ENCODE results near the gene UBE2S. TPM values are rescaled to one million over a fixed set of nuclear protein-coding genes. Genes with fewer than 3 reads are reported as not detected.
"Not testable (repeated sequence)": the region's sequence is repeated elsewhere in the genome, so short reads cannot be mapped to it uniquely, and the experiment has no call there.

The UBE2S gene
- 10 to 100 TPM; 21.5 to 86.6 (median 37.8) TPM for total RNA-seq

GRCh38 chr19:55407550-55407799, at the start of gene UBE2S:
Gene UBE2S (minus strand): TSS chr19:55407788. CDS start chr19:55407589, 199 bp downstream.
- peaks cover 17% of the 10 kb centered on the region in 2 donors for H3K4me1 ChIP-seq (replicated peaks in 1 of 2)
- peak within 1 kb of the TSS; percentile 72 to 91 (median 75) for H3K4me3 ChIP-seq
- in situ Hi-C loops (cut with MboI; ENCODE audit: low pct_unique_long_range_greater_than_20kb in 2 of 9, low sequenced_read_pairs in 9 of 9, unreplicated experiment in 9 of 9): loop anchor here in 5 of 9 experiments (25.0 kb wide), 1 partner anchor 270 kb away; the partner anchor contains the start of gene TNNT1 (in 5 of the 5)
- not testable (repeated sequence) for ATAC-seq (replicated peaks in 6 of 8)
- WGBS, 10 experiments: no CpG with 5 or more reads among the region's 36 CpGs
- peak within 1 kb of the TSS; percentile 97 to 99 for H3K27ac ChIP-seq

- in situ Hi-C loops (cut with MboI; ENCODE audit: low pct_unique_long_range_greater_than_20kb in 2 of 9, low sequenced_read_pairs in 9 of 9, unreplicated experiment in 9 of 9): no loop called here
- ATAC-seq (replicated peaks in 6 of 8): no peak
- Histone ChIP-seq H3K4me3 (no peak overlapping the region), H3K27ac (no peak overlapping the region), H3K4me1 (replicated peaks in 1 of 2) (peaks cover 22 to 30% of the 10 kb centered on the region in 2 donors)
- 84 to 94% methylated on average over 4 to 10 of the region's 14 CpGs; no CpG with 5 or more reads in 8 of the 10 experiments for WGBS, 10 experiments
Observed at GRCh38 chr19:55456347-55456746, 48.8 kb upstream of the UBE2S start.

- H3K4me3 ChIP-seq: no peak overlapping the region
- H3K27ac ChIP-seq: no peak overlapping the region
- peaks cover 21 to 29% of the 10 kb centered on the region in 2 donors for H3K4me1 ChIP-seq (replicated peaks in 1 of 2)
- no peak for ATAC-seq (replicated peaks in 6 of 8)
- 92% methylated on average over 2 of the region's 11 CpGs; no CpG with 5 or more reads in 9 of the 10 experiments for WGBS, 10 experiments
- in situ Hi-C loops (cut with MboI; ENCODE audit: low pct_unique_long_range_greater_than_20kb in 2 of 9, low sequenced_read_pairs in 9 of 9, unreplicated experiment in 9 of 9): no loop called here
Observed at GRCh38 chr19:55455576-55456235, 48.1 kb upstream of the UBE2S start.

- H3K4me3 ChIP-seq: no peak overlapping the region
Observed at GRCh38 chr19:55454787-55455243, 47.2 kb upstream of the UBE2S start.

GRCh38 chr19:55453511-55454260, 46.1 kb upstream of the UBE2S start:
- no peak overlapping the region for H3K27ac ChIP-seq
- in situ Hi-C loops (cut with MboI; ENCODE audit: low pct_unique_long_range_greater_than_20kb in 2 of 9, low sequenced_read_pairs in 9 of 9, unreplicated experiment in 9 of 9): no loop called here
- no peak overlapping the region for H3K4me3 ChIP-seq
- 75 to 100% (median 92%) methylated on average over 3 to 6 of the region's 12 CpGs; no CpG with 5 or more reads in 1 of the 10 experiments for WGBS, 10 experiments
- no peak for ATAC-seq (replicated peaks in 6 of 8)
- H3K4me1 ChIP-seq (replicated peaks in 1 of 2): peaks cover 12 to 20% of the 10 kb centered on the region in 2 donors

More at GRCh38 chr19:55454787-55455243, 47.2 kb upstream of the UBE2S start:
- 38 to 100% methylated on average over 1 to 2 of the region's 14 CpGs; no CpG with 5 or more reads in 8 of the 10 experiments for WGBS, 10 experiments
- in situ Hi-C loops (cut with MboI; ENCODE audit: low pct_unique_long_range_greater_than_20kb in 2 of 9, low sequenced_read_pairs in 9 of 9, unreplicated experiment in 9 of 9): no loop called here
- Histone ChIP-seq H3K27ac (no peak overlapping the region), H3K4me1 (replicated peaks in 1 of 2) (peaks cover 13 to 21% of the 10 kb centered on the region in 2 donors)
- ATAC-seq (replicated peaks in 6 of 8): peak in 1 of 8 experiments; percentile 13

GRCh38 chr19:55452749-55453346, 45.3 kb upstream of the UBE2S start:
- Histone ChIP-seq H3K4me1 (replicated peaks in 1 of 2) (peaks cover 12 to 16% of the 10 kb centered on the region in 2 donors), H3K27ac (peak overlapping the region; percentile 59 to 82), H3K4me3 (peak overlapping the region; percentile 53 to 87 (median 59))
- no CpG with 5 or more reads among the region's 34 CpGs for whole genome bisulfite sequencing, 10 experiments
- in situ Hi-C loops (cut with MboI; ENCODE audit: low pct_unique_long_range_greater_than_20kb in 2 of 9, low sequenced_read_pairs in 9 of 9, unreplicated experiment in 9 of 9): no loop called here
- ATAC-seq (replicated peaks in 6 of 8): peak; percentile 76 to 94 (median 84)

GRCh38 chr19:55451965-55452748, 44.6 kb upstream of the UBE2S start:
- in situ Hi-C loops (cut with MboI; ENCODE audit: low pct_unique_long_range_greater_than_20kb in 2 of 9, low sequenced_read_pairs in 9 of 9, unreplicated experiment in 9 of 9): no loop called here
- Histone ChIP-seq H3K4me3 (peak overlapping the region; percentile 53 to 87 (median 59)), H3K4me1 (replicated peaks in 1 of 2) (peaks cover 12 to 16% of the 10 kb centered on the region in 2 donors), H3K27ac (peak overlapping the region; percentile 59 to 82)
- peak in 5 of 8 experiments; percentile 21 to 52 (median 50) for ATAC-seq (replicated peaks in 6 of 8)
- 0% methylated on average over 1 to 2 of the region's 57 CpGs; no CpG with 5 or more reads in 8 of the 10 experiments for WGBS, 10 experiments

- peak overlapping the region in 1 of 2 donors; percentile 57 for H3K27ac ChIP-seq
- no CpG with 5 or more reads among the region's 80 CpGs for WGBS, 10 experiments
- in situ Hi-C loops (cut with MboI; ENCODE audit: low pct_unique_long_range_greater_than_20kb in 2 of 9, low sequenced_read_pairs in 9 of 9, unreplicated experiment in 9 of 9): no loop called here
- H3K4me1 ChIP-seq (replicated peaks in 1 of 2): peaks cover 12 to 16% of the 10 kb centered on the region in 2 donors
- ATAC-seq (replicated peaks in 6 of 8): peak in 7 of 8 experiments; percentile 5 to 30 (median 14)
- peak overlapping the region; percentile 53 to 87 (median 59) for H3K4me3 ChIP-seq
Observed at GRCh38 chr19:55451163-55451964, 43.8 kb upstream of the UBE2S start.

GRCh38 chr19:55449469-55449868, 41.9 kb upstream of the UBE2S start:
- Histone ChIP-seq H3K4me3 (peak overlapping the region in 2 of 5 donors; percentile 13 to 20), H3K4me1 (replicated peaks in 1 of 2) (peaks cover 18 to 20% of the 10 kb centered on the region in 2 donors), H3K27ac (no peak overlapping the region)
- in situ Hi-C loops (cut with MboI; ENCODE audit: low pct_unique_long_range_greater_than_20kb in 2 of 9, low sequenced_read_pairs in 9 of 9, unreplicated experiment in 9 of 9): loop anchor here in 1 of 9 experiments (25.0 kb wide), 1 partner anchor 312 kb away; the partner anchor contains the start of gene TNNT1
- WGBS, 10 experiments: 27 to 43% methylated on average over 3 to 7 of the region's 16 CpGs; no CpG with 5 or more reads in 8 of the 10 experiments
- ATAC-seq (replicated peaks in 6 of 8): no peak

- ATAC-seq (replicated peaks in 6 of 8); H3K27ac ChIP-seq; H3K4me3 ChIP-seq: not testable (repeated sequence)
- 20 to 60% methylated on average over 1 to 3 of the region's 5 CpGs; no CpG with 5 or more reads in 8 of the 10 experiments for WGBS, 10 experiments
- in situ Hi-C loops (cut with MboI; ENCODE audit: low pct_unique_long_range_greater_than_20kb in 2 of 9, low sequenced_read_pairs in 9 of 9, unreplicated experiment in 9 of 9): loop anchor here in 1 of 9 experiments (25.0 kb wide), 1 partner anchor 311 kb away; the partner anchor contains the start of gene TNNT1
- peaks cover 19 to 24% of the 10 kb centered on the region in 2 donors for H3K4me1 ChIP-seq (replicated peaks in 1 of 2)
Observed at GRCh38 chr19:55448175-55448490, 40.5 kb upstream of the UBE2S start.

GRCh38 chr19:55447421-55448174, 40.0 kb upstream of the UBE2S start:
- WGBS, 10 experiments: 0 to 35% (median 9%) methylated on average over 1 to 6 of the region's 16 CpGs; no CpG with 5 or more reads in 4 of the 10 experiments
- peak; percentile 6 to 77 (median 56) for ATAC-seq (replicated peaks in 6 of 8)
- in situ Hi-C loops (cut with MboI; ENCODE audit: low pct_unique_long_range_greater_than_20kb in 2 of 9, low sequenced_read_pairs in 9 of 9, unreplicated experiment in 9 of 9): loop anchor here in 1 of 9 experiments (25.0 kb wide), 1 partner anchor 310 kb away; the partner anchor contains the start of gene TNNT1
- H3K4me1 ChIP-seq (replicated peaks in 1 of 2): peaks cover 19 to 28% of the 10 kb centered on the region in 2 donors
- no peak overlapping the region for H3K4me3 ChIP-seq
- H3K27ac ChIP-seq: no peak overlapping the region
